Panc1 (cell line): Measurements from ENCODE around the gene NKAIN2.

Experiments
- CTCF ChIP-seq: fragments of 450-650 bp; IDR thresholded peaks from 2 replicates; pipeline ENCODE4 v1.5.1; 2017; ENCODE audit warnings: mild to moderate bottlenecking
- POLR2AphosphoS5 ChIP-seq: IDR thresholded peaks from 2 replicates; pipeline ENCODE4 v1.6.1; 2012; ENCODE audit warnings: mild to moderate bottlenecking, low read depth, low read length, moderate library complexity
- REST ChIP-seq, 2 experiments: IDR thresholded peaks; 2 replicates each; pipeline ENCODE4 v1.6.1; 2011 to 2012; ENCODE audit warnings: low read depth in 2 of 2, control low read depth in 1 of 2, low read length in 1 of 2, mild to moderate bottlenecking in 1 of 2, moderate library complexity in 1 of 2; ENCODE audit not compliant: insufficient read depth in 1 of 2

- TF ChIP-seq CTCF, result no peak
- no peak for TF ChIP-seq REST (IDR thresholded peaks at IDR 0.05; ENCODE audit: insufficient read depth in 1 of 2, low read depth in 2 of 2, low read length in 1 of 2)
- TF ChIP-seq POLR2AphosphoS5, result no peak
Measured at GRCh38 chr6:124758663-124759062, 955.0 kb downstream of the NKAIN2 start.
